MM.1S (cell line): ENCODE measurements around the gene MAGEF1.

Experiments
- EZH2 ChIP-seq: fragments of 300-600 bp; sonication (generic); optimal IDR thresholded peaks from 2 replicates; pipeline ENCODE3; 2017; ENCODE audit warnings: low read depth, mild to moderate bottlenecking, antibody characterized with exemption, low read length, mixed read lengths
- EZH2phosphoT487 ChIP-seq: fragments of 300-600 bp; sonication (generic); IDR thresholded peaks from 2 replicates; pipeline ENCODE4 v1.6.1; 2018; ENCODE audit warnings: antibody characterized with exemption, low read length
- TF ChIP-seq, protein P1 (sequence below): fragments of 300-600 bp; sonication (generic); IDR thresholded peaks from 2 replicates; pipeline ENCODE4 v1.5.1; 2016; ENCODE audit warnings: antibody characterized with exemption, low read length, mixed read lengths

DNA sequence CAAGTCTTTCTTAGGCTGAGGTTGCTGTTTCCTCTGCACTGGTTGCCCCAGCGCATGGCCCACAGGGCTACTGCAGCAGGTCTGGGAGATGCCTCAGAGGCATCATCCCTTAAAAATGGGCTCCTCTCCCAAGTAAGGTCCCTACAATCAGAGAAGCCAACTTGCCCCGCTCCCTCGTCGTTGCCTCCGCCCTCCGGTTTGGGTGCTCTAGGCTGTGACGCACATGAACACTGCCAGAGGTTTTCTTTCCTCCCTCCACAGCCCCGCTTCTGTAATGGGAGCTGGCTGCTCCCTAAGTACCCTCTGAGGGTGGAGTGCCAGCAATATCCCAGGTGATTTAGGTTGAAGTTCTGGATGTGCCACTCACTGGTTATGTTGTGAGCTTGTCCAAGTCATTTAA lies 14.0 kb downstream of the MAGEF1 start:
- TF ChIP-seq, protein P1, sequence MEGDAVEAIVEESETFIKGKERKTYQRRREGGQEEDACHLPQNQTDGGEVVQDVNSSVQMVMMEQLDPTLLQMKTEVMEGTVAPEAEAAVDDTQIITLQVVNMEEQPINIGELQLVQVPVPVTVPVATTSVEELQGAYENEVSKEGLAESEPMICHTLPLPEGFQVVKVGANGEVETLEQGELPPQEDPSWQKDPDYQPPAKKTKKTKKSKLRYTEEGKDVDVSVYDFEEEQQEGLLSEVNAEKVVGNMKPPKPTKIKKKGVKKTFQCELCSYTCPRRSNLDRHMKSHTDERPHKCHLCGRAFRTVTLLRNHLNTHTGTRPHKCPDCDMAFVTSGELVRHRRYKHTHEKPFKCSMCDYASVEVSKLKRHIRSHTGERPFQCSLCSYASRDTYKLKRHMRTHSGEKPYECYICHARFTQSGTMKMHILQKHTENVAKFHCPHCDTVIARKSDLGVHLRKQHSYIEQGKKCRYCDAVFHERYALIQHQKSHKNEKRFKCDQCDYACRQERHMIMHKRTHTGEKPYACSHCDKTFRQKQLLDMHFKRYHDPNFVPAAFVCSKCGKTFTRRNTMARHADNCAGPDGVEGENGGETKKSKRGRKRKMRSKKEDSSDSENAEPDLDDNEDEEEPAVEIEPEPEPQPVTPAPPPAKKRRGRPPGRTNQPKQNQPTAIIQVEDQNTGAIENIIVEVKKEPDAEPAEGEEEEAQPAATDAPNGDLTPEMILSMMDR: no peak
- TF ChIP-seq EZH2: no peak
- no peak for TF ChIP-seq EZH2phosphoT487
